ENCODE results near the gene LIPG.

Gene LIPG

GRCh38 chr18:49546719-49547273 is 15.1 kb upstream of the LIPG start:
- no CpG with 5 or more reads among the region's 5 CpGs for WGBS, 2 donors (ENCODE audit: extremely low coverage in 2 of 2, insufficient read length in 2 of 2, insufficient replicate concordance in 1 of 2)
- H3K27ac ChIP-seq (replicated peaks; ENCODE audit: low read length), result no peak overlapping the region
- H3K18ac ChIP-seq (ENCODE audit: low read length), result no peak overlapping the region
- H2BK120ac ChIP-seq (ENCODE audit: low read depth, low read length), result no peak overlapping the region
- H3K4me1 ChIP-seq (ENCODE audit: control insufficient read depth in 2 of 2, insufficient read depth in 1 of 2, low read depth in 1 of 2, low read length in 2 of 2), result peaks cover 0 to 4% of the 10 kb centered on the region in 2 donors
- peaks cover 0 to 5% (median 2%) of the 10 kb centered on the region in 3 experiments for H3K27me3 ChIP-seq (ENCODE audit: control insufficient read depth in 3 of 3, insufficient read depth in 3 of 3, low read depth in 1 of 3, low read length in 3 of 3)
- H3K36me3 ChIP-seq (replicated peaks in 1 of 2; ENCODE audit: control insufficient read depth in 2 of 2, insufficient read depth in 2 of 2, low read length in 2 of 2), result no peaks in the 10 kb centered on the region
- no peak overlapping the region for H3K4me2 ChIP-seq (ENCODE audit: insufficient read depth, low read length, poor library complexity, severe bottlenecking)
- H3K23ac ChIP-seq (ENCODE audit: low read depth, low read length, poor library complexity), result no peak overlapping the region
- H3K79me1 ChIP-seq (ENCODE audit: low read depth, low read length), result no peaks in the 10 kb centered on the region
- DNase-seq (ENCODE audit: low spot score), result no peak
- no peak overlapping the region for H2BK15ac ChIP-seq (ENCODE audit: low read length)
- H3K9me3 ChIP-seq (replicated peaks in 1 of 2; ENCODE audit: control insufficient read depth in 2 of 2, insufficient read depth in 1 of 2, low read depth in 1 of 2, low read length in 2 of 2), result peaks cover 0 to 2% of the 10 kb centered on the region in 2 donors
- H3K9ac ChIP-seq (ENCODE audit: low read depth, low read length, poor library complexity), result no peak overlapping the region
- no peak overlapping the region for H3K4ac ChIP-seq (ENCODE audit: low read length)
- no peak overlapping the region for H2BK5ac ChIP-seq (ENCODE audit: low read length)
- H2BK12ac ChIP-seq (ENCODE audit: low read length), result no peak overlapping the region
- H4K91ac ChIP-seq (ENCODE audit: low read depth, low read length, poor library complexity), result no peak overlapping the region
- H3K14ac ChIP-seq (ENCODE audit: low read length), result no peak overlapping the region
- no peak overlapping the region for H4K8ac ChIP-seq (ENCODE audit: low read depth, low read length)
- H2AFZ ChIP-seq (ENCODE audit: low read length), result no peak overlapping the region
- no peak overlapping the region for H2AK5ac ChIP-seq (ENCODE audit: low read depth, low read length)
- H3K4me3 ChIP-seq (ENCODE audit: low read length in 2 of 2), result no peak overlapping the region

DNA sequence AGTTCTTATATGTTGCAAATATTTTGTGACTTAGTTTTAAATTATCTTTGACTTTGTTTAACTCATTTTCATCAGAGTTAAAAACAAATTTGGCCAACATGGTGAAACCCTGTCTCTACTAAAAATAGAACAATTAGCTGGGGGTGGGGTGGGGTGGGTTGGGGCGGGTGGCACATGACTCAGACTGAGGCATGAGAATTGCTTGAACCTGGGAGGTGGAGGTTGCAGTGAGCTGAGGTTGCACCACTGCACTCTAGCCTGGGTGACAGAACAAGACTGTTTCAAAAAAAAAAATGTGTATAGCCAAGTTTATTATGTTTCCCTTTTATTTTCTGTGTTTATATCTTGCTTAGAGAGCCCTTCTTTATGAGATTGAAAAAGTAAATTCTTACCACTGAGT is 14.2 kb upstream of the LIPG start:
- Histone ChIP-seq H2BK120ac (ENCODE audit: low read depth, low read length) (no peak overlapping the region), H3K18ac (ENCODE audit: low read length) (no peak overlapping the region), H2AK5ac (ENCODE audit: low read depth, low read length) (no peak overlapping the region), H4K8ac (ENCODE audit: low read depth, low read length) (no peak overlapping the region), H3K23ac (ENCODE audit: low read depth, low read length, poor library complexity) (no peak overlapping the region), H3K4me3 (ENCODE audit: low read length in 2 of 2) (no peak overlapping the region), H3K4me1 (ENCODE audit: control insufficient read depth in 2 of 2, insufficient read depth in 1 of 2, low read depth in 1 of 2, low read length in 2 of 2) (peaks cover 0 to 4% of the 10 kb centered on the region in 2 donors), H3K4ac (ENCODE audit: low read length) (no peak overlapping the region), H2BK12ac (ENCODE audit: low read length) (no peak overlapping the region), H2BK5ac (ENCODE audit: low read length) (no peak overlapping the region), H3K14ac (ENCODE audit: low read length) (no peak overlapping the region), H3K4me2 (ENCODE audit: insufficient read depth, low read length, poor library complexity, severe bottlenecking) (no peak overlapping the region), H4K91ac (ENCODE audit: low read depth, low read length, poor library complexity) (no peak overlapping the region), H3K36me3 (replicated peaks in 1 of 2; ENCODE audit: control insufficient read depth in 2 of 2, insufficient read depth in 2 of 2, low read length in 2 of 2) (no peaks in the 10 kb centered on the region), H2BK15ac (ENCODE audit: low read length) (no peak overlapping the region), H3K9ac (ENCODE audit: low read depth, low read length, poor library complexity) (no peak overlapping the region), H3K27ac (replicated peaks; ENCODE audit: low read length) (no peak overlapping the region), H3K27me3 (ENCODE audit: control insufficient read depth in 3 of 3, insufficient read depth in 3 of 3, low read depth in 1 of 3, low read length in 3 of 3) (peaks cover 0 to 5% (median 2%) of the 10 kb centered on the region in 3 experiments), H2AFZ (ENCODE audit: low read length) (no peak overlapping the region), H3K79me1 (ENCODE audit: low read depth, low read length) (no peaks in the 10 kb centered on the region), H3K9me3 (replicated peaks in 1 of 2; ENCODE audit: control insufficient read depth in 2 of 2, insufficient read depth in 1 of 2, low read depth in 1 of 2, low read length in 2 of 2) (peaks cover 0 to 2% of the 10 kb centered on the region in 2 donors)
- no peak for DNase-seq (ENCODE audit: low spot score)
- WGBS, 2 donors (ENCODE audit: extremely low coverage in 2 of 2, insufficient read length in 2 of 2, insufficient replicate concordance in 1 of 2), result no CpG with 5 or more reads among the region's 1 CpG

GRCh38 chr18:49548229-49548636 is 13.6 kb upstream of the LIPG start:
- no peak overlapping the region for H3K23ac ChIP-seq (ENCODE audit: low read depth, low read length, poor library complexity)
- H3K4me1 ChIP-seq (ENCODE audit: control insufficient read depth in 2 of 2, insufficient read depth in 1 of 2, low read depth in 1 of 2, low read length in 2 of 2), result peaks cover 0 to 4% of the 10 kb centered on the region in 2 donors
- peaks cover 0 to 2% of the 10 kb centered on the region in 2 donors for H3K9me3 ChIP-seq (replicated peaks in 1 of 2; ENCODE audit: control insufficient read depth in 2 of 2, insufficient read depth in 1 of 2, low read depth in 1 of 2, low read length in 2 of 2)
- H2BK120ac ChIP-seq (ENCODE audit: low read depth, low read length), result no peak overlapping the region
- H4K91ac ChIP-seq (ENCODE audit: low read depth, low read length, poor library complexity), result no peak overlapping the region
- no peak for DNase-seq (ENCODE audit: low spot score)
- H2AFZ ChIP-seq (ENCODE audit: low read length), result no peak overlapping the region
- H3K14ac ChIP-seq (ENCODE audit: low read length), result no peak overlapping the region
- H2BK5ac ChIP-seq (ENCODE audit: low read length), result no peak overlapping the region
- H3K27me3 ChIP-seq (ENCODE audit: control insufficient read depth in 3 of 3, insufficient read depth in 3 of 3, low read depth in 1 of 3, low read length in 3 of 3), result peaks cover 0 to 5% (median 2%) of the 10 kb centered on the region in 3 experiments
- no peak overlapping the region for H4K8ac ChIP-seq (ENCODE audit: low read depth, low read length)
- no CpG with 5 or more reads among the region's 1 CpG for WGBS, 2 donors (ENCODE audit: extremely low coverage in 2 of 2, insufficient read length in 2 of 2, insufficient replicate concordance in 1 of 2)
- no peak overlapping the region for H3K9ac ChIP-seq (ENCODE audit: low read depth, low read length, poor library complexity)
- no peak overlapping the region for H2AK5ac ChIP-seq (ENCODE audit: low read depth, low read length)
- no peak overlapping the region for H3K4me2 ChIP-seq (ENCODE audit: insufficient read depth, low read length, poor library complexity, severe bottlenecking)
- H3K18ac ChIP-seq (ENCODE audit: low read length), result no peak overlapping the region
- H3K79me1 ChIP-seq (ENCODE audit: low read depth, low read length), result no peaks in the 10 kb centered on the region
- no peak overlapping the region for H2BK15ac ChIP-seq (ENCODE audit: low read length)
- H3K36me3 ChIP-seq (replicated peaks in 1 of 2; ENCODE audit: control insufficient read depth in 2 of 2, insufficient read depth in 2 of 2, low read length in 2 of 2), result no peaks in the 10 kb centered on the region
- no peak overlapping the region for H2BK12ac ChIP-seq (ENCODE audit: low read length)
- H3K27ac ChIP-seq (replicated peaks; ENCODE audit: low read length), result no peak overlapping the region
- H3K4ac ChIP-seq (ENCODE audit: low read length), result no peak overlapping the region
- no peak overlapping the region for H3K4me3 ChIP-seq (ENCODE audit: low read length in 2 of 2)

- peaks cover 0 to 2% (median 0%) of the 10 kb centered on the region in 3 experiments for H3K27me3 ChIP-seq (ENCODE audit: control insufficient read depth in 3 of 3, insufficient read depth in 3 of 3, low read depth in 1 of 3, low read length in 3 of 3)
- no peak overlapping the region for H3K4ac ChIP-seq (ENCODE audit: low read length)
- no peak overlapping the region for H2BK5ac ChIP-seq (ENCODE audit: low read length)
- no peak for DNase-seq (ENCODE audit: low spot score)
- H3K9ac ChIP-seq (ENCODE audit: low read depth, low read length, poor library complexity), result no peak overlapping the region
- H2AFZ ChIP-seq (ENCODE audit: low read length), result no peak overlapping the region
- H3K18ac ChIP-seq (ENCODE audit: low read length), result peak overlapping the region; percentile 0
- H2BK12ac ChIP-seq (ENCODE audit: low read length), result no peak overlapping the region
- H3K36me3 ChIP-seq (replicated peaks in 1 of 2; ENCODE audit: control insufficient read depth in 2 of 2, insufficient read depth in 2 of 2, low read length in 2 of 2), result no peaks in the 10 kb centered on the region
- H2BK15ac ChIP-seq (ENCODE audit: low read length), result no peak overlapping the region
- H3K4me2 ChIP-seq (ENCODE audit: insufficient read depth, low read length, poor library complexity, severe bottlenecking), result no peak overlapping the region
- no peak overlapping the region for H4K8ac ChIP-seq (ENCODE audit: low read depth, low read length)
- no peaks in the 10 kb centered on the region for H3K79me1 ChIP-seq (ENCODE audit: low read depth, low read length)
- H3K23ac ChIP-seq (ENCODE audit: low read depth, low read length, poor library complexity), result no peak overlapping the region
- H3K4me3 ChIP-seq (ENCODE audit: low read length in 2 of 2), result no peak overlapping the region
- H4K91ac ChIP-seq (ENCODE audit: low read depth, low read length, poor library complexity), result no peak overlapping the region
- WGBS, 2 donors (ENCODE audit: extremely low coverage in 2 of 2, insufficient read length in 2 of 2, insufficient replicate concordance in 1 of 2), result no CpG with 5 or more reads among the region's 6 CpGs
- H2BK120ac ChIP-seq (ENCODE audit: low read depth, low read length), result no peak overlapping the region
- peaks cover 0 to 2% of the 10 kb centered on the region in 2 donors for H3K9me3 ChIP-seq (replicated peaks in 1 of 2; ENCODE audit: control insufficient read depth in 2 of 2, insufficient read depth in 1 of 2, low read depth in 1 of 2, low read length in 2 of 2)
- H3K14ac ChIP-seq (ENCODE audit: low read length), result no peak overlapping the region
- no peak overlapping the region for H2AK5ac ChIP-seq (ENCODE audit: low read depth, low read length)
- no peak overlapping the region for H3K27ac ChIP-seq (replicated peaks; ENCODE audit: low read length)
- peaks cover 0 to 4% of the 10 kb centered on the region in 2 donors for H3K4me1 ChIP-seq (ENCODE audit: control insufficient read depth in 2 of 2, insufficient read depth in 1 of 2, low read depth in 1 of 2, low read length in 2 of 2)
These were observed 11.1 kb upstream of the LIPG start for GRCh38 chr18:49550621-49551339.

Measured in neuronal stem cell (in vitro differentiated cells).